ENCODE data around the gene LARGE1.

- no peak for TF ChIP-seq PHF8 (conservative IDR thresholded peaks at IDR 0.05; ENCODE audit: low read depth, low read length)
- no peak for TF ChIP-seq EP300 (IDR thresholded peaks at IDR 0.05; ENCODE audit: borderline replicate concordance in 1 of 2, low read depth in 2 of 2, low read length in 2 of 2)
- TF ChIP-seq RAD21 (IDR thresholded peaks at IDR 0.05 in 1 of 2, conservative IDR thresholded peaks at IDR 0.05 in 1 of 2; ENCODE audit: low read depth in 2 of 2, low read length in 2 of 2): no peak
- TF ChIP-seq BRCA1 (IDR thresholded peaks at IDR 0.05; ENCODE audit: low read depth, low read length): no peak
Observed at GRCh38 chr22:33564683-33565082, 355.6 kb downstream of the LARGE1 start.
